NOMO-1 treated with DMSO at 0.1 percent for 48 hours (cell line): ENCODE data around the gene NTHL1.
"Not testable (repeated sequence)": the region's sequence is repeated elsewhere in the genome, so short reads cannot be mapped to it uniquely, and the experiment has no call there.

ENCODE experiments used
- DNase-seq: peaks from one replicate; lab custom pipeline; 2025; ENCODE audit not compliant: unreplicated experiment; lab: John Stamatoyannopoulos, UW

Gene NTHL1

DNA sequence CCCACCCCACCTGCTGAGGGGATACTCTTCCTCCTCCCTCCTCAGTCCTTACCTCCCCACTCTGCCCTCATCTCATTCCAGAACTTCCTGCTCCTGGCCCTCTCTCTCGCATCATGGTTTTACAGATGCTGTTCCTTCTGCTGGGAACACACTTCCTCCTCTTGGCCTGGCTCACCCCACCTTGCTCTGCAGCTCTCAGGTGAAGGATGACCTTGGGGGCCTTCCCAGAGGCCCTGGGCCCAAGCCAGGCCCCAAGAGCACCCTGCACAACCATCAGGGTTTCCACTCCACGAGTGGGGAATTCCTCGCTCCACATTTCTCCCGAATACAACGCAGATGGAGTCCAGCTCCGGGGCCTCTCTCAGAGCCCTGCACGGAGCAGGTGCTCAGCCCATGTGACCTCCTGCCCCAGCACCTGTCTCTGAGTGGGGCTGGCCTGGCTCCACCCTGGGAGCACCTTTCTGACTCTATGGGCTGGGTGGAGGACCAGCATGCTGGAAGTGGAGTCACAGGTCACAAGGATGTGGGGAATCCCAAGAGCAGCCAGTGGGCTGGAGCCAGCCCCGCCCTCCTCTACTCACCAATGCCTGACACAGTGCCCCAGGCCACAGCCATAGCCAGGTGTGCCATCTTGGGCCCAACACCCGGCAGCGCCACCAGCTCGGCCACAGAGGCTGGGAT is 4.5 kb downstream of the NTHL1 start:
- no peak for DNase-seq

DNA sequence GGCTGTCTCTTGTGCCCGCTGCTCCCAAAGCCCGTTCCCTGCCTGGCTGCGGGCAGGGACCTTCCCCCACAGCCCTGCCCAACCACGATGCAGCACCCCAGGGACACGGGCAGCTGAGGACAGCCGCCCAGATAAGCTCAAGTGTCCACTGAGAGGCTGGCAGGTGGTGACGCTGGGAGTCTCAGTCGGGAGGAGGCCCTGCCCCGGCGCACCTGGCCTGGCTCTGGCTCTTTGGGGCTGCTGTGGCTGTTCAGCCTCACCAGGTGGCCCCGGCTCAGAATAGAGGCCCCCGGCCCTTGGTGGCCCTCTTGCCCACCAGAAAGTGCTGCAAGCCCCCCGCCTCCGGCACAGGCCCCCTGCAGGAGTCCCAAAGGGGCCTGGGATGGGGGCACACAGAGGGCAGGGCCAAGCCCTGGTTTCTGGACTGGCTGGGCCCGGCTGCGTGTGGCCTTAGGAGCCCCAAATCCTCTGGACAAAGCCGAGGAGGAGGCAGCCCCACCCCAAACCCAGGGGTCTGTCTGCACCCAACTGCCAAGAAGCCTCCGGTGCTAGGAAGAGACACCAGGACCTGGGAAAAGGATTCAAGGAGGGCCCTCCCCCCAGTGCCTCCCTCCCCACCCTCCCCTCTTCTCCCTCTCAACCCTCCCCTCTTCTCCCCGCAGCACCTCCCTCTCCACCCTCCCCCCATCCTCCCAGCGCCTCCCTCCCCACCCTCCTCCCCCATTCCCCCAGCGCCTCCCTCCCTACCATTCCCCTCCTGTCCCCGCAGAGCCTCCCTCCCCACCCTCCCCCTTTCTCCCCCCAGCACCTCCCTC is 5.3 kb downstream of the NTHL1 start:
- DNase-seq = no peak

DNA sequence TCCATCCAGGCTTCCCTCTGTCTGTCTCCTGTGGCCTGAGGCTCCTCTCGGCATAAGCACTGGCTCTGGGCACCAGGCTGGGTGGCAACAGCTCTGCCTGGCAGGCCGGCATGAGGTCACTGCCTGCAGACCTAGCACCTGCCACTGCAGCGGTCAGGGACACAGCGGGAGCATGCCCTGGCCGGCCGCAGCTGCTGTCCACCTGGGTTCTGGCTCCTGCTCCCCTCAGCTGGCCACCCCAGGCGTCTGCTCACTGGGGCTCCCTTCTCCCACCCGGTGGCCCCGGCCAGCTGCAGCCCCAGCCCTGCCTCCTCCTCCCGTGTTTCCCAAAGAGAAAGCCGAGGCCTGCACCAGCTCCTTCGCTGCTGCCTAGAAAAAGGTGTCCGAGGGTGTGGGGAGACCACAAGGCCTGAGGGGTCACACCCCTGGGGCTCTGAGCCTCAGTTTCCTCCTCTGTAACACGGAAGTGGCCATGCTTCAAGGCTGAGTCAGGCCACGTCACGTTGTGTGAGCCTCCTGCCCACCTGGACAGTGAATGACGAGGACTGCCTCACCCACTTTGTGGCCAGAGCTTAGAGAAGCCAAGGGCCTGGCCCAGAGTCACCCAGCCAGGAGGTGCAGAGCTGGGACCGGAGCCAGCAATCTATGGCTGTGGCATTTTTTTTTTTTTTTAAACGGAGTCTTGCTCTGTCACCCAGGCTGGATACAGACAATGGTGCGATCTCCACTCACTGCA is 6.7 kb downstream of the NTHL1 start:
- no peak for DNase-seq

DNA sequence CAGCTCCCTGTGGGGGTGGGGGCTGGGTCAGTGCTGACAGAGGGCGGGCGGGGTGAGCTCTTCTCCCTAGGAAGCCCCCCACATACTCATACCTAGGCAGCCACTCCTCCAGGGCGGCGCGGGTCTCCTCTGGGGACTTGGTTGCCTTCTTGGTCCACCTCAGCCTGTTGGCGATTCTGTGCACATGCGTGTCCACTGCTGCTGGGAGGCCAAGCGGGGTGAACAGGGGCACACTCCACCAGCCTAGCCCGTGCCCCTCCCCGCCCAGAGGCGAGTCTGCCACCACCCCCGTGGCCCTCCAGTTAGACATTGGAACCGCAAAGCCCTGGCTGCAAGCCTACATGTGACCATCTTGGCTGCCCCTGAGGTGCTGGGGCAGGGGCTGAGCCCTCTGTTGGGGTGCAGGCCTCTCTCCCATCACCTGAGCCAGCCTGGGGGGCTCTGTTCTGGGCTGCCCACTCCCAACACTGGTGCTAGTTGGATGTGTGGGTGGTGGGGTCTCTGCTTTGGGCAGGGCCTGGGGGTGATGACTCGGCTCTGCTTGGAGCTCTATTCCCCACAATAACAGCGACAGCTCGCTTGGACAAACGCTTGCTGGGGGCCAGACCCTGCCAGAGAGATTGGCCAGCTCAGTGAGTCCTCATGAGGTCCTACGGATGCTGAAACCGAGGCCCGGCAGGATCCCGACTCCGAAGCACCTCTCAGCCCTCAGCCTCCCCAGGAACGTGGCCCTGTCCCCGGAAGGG is 7.4 kb downstream of the NTHL1 start:
- no peak for DNase-seq

DNA sequence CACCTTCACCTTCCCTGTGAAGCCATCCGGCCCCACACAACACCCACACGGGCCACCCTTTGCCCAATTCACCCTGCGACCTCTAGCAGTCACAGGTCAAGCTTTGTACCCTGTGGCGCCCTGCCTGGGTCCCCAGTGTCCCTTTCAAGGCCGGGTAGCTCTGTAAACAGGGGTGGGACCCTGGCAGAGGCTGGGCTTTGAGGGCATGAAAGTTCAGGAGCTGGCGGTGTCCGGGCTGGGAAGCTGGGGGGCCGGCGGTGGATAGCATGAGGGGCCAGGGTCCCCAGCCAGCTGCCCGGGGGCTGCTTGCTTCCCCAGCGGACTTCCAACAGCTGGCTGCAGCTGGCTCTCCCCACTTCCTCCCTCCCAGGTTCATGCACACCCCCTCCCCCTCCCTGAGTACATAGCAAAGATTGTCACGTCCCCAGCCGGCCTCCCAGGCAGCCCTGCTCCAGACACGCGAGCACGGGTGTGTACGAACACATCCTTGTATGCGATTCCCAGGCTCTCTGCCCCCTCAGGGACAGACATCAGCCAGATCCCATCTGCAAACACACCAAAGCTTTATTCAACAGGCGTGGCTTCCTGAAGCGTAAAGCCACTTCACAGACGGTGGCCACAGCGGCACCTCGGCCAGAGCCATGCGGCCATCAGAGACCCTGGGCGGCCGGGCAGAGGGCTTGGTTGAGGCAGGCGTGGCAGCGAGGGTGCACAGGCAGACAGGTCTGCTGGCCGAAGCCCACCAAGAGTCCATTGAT is 8.2 kb downstream of the NTHL1 start:
- no peak for DNase-seq

DNA sequence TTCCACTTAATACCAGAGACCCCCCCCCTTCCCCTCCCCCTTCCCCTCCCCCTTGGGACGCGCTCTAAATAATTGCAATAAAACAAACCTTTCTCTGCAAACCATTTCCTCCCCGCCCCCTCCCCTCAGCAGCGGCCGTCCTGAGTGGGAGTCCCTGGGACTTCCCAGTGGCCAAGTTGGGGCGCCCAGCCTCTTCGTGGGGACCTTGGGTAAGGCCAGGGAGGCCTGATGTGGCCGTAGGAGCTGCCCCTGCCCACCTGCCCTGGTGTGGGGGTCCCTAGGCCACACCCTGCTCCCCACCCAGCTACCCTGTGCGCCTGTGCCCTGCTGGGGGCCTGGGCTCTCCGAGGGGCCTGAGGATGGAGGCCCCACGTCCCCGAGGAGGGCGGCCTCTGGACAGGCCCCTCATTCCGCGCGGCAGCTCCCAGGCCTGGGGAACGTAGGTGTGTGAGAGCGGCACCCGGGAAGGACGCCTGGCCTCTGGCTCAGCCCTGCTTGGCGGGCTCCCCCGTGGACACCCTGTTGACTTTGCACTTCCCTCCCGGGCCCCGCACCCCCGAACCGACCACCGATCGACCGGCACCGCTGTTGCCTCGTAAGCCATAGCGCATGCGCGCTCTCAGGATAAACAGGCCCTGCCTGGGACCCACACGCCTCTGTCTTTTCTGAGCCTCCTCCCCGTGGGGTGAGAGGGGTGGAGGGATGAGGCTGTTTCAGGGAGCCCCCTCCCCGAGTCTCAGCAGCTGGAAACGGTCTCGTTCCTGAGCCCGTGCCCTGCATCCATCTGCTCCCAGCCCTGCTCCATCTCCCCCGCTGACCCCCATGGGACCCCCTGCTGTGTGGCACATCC is 9.0 kb downstream of the NTHL1 start:
- DNase-seq = no peak

DNA sequence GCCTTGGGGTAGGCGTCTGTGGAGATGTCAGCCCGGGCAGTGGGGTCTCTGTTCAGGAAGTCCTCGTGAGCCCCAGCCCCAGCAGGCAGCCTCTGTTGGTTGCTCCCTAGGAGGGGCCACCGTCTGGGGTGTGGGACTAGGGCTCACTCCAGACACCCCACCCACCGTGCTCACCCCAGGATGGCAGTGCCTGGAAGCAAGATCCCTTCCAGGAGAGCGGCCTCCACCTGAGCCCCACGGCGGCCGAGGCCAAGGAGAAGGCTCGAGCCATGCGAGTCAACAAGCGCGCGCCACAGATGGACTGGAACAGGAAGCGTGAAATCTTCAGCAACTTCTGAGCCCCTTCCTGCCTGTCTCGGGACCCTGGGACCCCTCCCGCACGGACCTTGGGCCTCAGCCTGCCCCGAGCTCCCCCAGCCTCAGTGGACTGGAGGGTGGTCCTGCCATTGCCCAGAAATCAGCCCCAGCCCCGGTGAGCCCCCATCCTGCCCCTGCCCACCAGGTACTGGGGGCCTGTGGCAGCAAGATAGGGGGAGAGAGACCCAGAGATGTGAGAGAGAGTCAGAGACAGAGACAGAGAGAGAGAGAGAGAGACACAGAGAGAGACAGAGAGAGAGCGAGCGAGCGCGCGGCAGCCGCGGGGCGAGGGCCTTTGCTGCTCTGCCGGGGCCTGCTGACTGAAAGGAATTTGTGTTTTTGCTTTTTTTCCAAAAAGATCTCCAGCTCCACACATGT is 9.8 kb downstream of the NTHL1 start:
- DNase-seq = no peak

DNA sequence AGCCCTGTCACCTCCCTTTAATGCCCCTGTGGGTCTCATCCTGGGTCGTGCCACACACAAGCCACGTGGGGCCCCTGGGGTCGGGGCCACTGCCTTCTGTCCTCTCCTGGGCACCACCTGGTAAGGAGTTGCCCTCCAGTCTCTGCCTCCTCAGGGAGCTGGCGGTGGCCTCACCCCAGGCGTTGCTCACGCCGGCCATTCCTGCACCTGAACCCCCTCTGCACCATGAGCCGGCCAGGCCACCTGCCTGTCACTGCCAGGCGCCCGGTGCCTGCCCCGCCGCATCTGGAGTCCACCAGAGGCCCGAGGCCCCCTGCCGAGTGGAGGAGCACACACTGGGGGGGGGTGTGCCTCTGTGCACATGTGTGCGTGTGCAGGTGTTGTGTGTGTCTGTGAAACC is 10.5 kb downstream of the NTHL1 start:
- no peak for DNase-seq

DNA sequence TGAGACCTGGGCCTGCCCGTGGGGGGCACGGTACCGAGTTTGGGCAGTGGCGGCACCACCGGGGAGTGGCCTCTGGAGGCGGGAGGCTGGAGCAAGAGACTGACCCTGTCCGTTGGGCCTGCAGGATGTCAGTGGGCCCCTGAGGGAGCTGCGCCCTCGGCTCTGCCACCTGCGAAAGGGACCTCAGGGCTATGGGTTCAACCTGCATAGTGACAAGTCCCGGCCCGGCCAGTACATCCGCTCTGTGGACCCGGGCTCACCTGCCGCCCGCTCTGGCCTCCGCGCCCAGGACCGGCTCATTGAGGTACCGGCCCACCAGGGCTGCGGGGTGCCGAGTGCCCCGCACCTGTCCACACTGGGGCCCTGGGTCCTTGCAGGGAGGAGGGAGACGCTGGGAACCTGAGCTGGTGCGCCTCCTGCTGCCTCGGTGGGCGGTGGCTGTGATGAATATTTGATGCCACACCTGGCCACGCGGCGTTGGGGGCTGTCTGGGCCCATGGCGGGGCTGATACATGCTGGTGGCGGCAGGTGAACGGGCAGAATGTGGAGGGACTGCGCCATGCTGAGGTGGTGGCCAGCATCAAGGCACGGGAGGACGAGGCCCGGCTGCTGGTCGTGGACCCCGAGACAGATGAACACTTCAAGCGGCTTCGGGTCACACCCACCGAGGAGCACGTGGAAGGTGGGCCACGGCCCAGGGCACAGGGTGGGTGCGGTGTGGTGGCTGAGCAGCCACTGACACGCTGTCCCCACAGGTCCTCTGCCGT is 11.3 kb downstream of the NTHL1 start:
- no peak for DNase-seq

DNA sequence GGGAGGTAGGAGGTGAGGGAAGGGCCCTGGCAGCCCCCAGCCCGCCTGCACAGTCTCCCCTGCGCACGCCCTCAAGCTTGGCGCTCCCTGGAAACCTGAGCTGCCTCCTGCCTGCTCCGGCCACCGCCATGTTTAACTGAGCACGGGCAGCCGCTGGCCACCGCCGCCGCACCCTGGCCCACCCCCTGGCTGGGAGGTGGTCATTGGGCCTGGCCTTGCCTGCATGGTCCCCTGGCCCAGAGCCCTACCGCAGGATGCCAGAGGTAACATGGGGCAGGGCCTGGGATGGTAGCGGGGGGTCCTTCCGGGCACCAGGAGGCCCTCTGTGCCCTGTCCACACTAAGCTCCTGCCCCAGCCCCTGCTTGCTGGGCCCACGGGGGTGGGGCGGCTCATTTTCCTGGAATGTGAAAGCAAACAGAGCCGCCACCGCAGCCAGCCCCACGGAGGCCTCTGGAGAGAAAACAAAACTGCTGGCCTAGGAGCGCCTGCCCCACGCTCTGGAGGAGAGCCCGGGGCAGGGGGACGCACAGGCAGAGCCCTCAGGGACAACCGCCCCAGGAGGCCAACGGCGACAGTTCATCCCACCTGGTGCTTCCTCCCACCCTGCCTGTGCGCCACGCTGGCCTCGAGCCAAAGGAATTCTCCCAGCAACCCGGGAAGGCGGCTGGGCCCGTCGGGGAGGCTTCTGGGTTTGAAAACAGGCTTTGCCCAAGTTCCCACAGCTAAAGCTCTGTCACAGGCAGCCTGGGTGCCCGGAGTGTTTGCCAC is 12.0 kb downstream of the NTHL1 start:
- no peak for DNase-seq

DNA sequence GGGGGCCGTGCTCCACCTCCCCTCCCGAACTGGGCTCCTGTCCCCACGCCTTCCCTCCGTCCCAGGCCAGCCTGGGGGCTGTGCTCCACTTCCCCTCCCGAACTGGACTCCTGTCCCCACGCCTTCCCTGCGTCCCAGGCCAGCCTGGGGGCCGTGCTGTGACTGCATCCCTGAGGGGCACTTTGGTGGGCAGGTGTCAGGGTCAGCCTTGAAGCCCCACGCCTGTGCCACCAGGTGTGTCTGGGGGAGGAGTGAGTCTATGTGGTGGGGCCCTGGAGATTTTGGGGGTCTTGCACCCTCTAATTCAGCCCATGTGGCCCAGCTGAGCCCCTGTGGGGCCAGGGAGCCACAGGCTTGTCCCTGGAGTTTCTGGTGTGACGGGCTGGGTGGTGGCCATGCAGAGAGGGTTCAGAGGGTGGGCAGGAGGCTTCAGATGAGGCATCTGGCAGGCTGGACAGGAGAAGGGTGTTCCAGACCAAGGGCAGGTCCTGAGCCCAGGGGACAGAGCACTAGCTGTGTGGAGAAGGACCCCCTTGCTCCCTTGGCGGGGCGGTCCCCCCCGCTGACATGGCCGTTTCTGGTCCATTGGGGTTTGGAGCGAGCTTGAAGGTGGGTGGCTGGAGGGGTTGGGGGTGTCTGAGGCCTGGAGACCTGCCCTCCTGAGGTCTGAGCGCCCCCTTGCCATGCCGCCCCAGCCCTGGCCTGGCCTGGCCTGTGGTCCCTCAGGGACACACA is 12.8 kb downstream of the NTHL1 start:
- DNase-seq = no peak

DNA sequence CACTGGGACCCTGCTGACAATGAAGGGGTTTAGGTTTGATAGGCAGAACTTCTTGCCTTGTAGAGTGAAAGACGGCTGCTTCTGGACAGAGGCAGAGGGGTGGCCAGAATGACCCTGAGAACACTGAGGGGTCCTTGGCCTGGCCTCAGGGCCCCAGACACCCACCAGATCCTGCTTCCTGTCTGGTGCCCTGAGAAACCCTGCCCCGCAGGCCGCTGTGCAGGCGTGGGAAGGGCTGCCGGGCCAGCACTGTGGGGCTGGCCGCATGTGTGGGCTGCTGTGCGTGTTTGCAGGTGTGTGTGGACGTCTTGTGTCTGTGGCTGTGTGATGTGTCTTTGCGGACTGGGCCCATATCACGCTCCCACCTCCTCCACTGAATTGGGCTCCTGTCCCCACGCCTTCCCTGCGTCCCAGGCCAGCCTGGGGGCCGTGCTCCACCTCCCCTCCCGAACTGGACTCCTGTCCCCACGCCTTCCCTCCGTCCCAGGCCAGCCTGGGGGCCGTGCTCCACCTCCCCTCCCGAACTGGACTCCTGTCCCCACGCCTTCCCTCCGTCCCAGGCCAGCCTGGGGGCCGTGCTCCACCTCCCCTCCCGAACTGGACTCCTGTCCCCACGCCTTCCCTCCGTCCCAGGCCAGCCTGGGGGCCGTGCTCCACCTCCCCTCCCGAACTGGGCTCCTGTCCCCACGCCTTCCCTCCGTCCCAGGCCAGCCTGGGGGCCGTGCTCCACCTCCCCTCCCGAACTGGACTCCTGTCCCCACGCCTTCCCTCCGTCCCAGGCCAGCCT is 13.5 kb downstream of the NTHL1 start:
- DNase-seq = not testable (repeated sequence)

DNA sequence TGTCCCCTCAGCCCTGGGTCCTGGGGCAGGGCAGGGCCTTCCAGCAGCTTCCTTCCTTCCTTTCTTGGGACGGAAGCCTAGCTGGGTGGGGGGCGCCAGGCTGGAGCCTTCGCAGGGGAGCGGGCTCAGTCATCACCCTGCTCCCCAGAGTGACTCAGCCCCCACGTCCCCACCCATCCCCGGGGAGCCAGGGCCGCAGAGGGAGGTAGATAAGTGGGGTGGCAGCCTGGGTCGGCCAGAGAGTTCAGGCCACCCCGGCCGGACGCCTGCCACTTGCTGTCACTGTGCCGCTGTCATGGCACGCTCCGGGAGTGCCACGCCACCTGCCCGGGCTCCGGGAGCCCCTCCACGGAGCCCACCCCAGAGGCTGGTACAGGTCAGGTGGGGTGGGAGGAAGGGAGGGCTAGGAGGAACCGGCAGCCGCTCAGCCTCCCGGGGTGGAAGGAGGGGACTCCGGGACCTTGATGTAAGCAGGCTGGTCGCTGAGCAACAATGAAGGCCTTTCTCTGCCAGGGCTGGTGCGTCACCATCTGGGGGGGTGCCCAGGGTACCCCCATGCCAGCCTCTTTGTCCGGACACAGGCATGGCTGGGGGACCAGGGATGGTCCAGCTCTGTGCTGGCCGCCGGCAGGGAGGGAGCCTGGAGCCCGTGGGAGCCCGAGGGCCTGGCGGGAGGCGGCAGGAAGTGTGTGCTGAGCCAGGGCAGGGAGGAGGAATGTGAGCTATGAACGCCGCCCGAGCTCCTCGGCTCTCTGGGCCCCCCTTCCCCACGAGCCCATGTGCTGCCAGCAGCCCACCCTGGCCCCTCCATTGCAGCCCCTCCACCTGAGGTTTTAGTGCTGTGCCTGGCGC is 14.4 kb downstream of the NTHL1 start:
- DNase-seq = no peak

DNA sequence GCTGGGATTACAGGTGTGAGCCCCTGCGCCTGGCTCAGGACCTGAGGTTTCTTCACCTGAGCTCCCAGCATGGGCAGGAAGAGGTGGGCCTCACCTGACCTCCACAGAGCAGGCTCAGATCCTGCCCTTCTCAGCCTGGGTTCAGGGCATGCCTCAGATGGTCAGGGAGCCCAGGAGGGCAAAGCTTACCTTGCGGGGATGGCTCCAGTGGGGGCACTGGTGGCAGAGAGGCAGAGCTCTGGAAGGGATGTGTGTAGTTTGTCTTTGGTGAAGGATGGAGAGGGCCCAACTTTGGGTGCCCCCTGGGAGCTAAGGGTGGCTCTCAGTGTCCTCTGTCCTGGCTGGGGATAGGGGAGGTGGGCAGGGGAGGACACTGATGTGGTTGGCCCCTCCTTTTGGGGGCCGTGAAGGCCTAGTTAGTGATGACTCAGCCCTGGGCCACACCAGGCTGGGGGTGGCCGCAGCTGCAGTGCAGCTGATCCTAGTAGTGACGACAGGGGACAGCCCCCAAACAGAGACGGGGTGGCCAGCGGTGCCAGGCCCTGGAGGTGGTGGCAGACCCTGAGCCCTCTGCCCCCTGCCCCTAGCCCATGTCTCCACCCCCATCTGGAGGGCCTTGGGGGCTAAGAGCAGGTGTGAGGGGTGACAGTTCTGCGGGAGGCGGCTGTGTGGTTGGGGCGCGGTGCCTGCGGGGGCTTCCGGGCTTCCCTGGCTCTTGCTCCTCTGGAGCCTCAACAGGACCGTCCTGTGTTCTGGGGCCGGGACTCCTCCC is 15.2 kb downstream of the NTHL1 start:
- no peak for DNase-seq
